Glomerular endothelial cell (primary cell): ENCODE measurements around the gene VPS37D. TPM values are rescaled to one million over a fixed set of nuclear protein-coding genes. Genes with fewer than 3 reads are reported as not detected.
"Not testable (repeated sequence)": the region's sequence is repeated elsewhere in the genome, so short reads cannot be mapped to it uniquely, and the experiment has no call there.

Source experiments
- DNase-seq: peaks from one replicate; pipeline ENCODE4 v3.0.0-alpha.2; 2011; ENCODE audit warnings: low read depth, low spot score; ENCODE audit errors: extremely low read depth
- total RNA-seq: library from RNA; depleted of rRNA; stranded (reverse); fragments of >200 nt; gene quantifications from 2 replicates; pipeline ENCODE4 v1.2.3, GENCODE V29; 2015

Gene VPS37D
- total RNA-seq, 1 donor from 2014 or later, result 2.8 TPM

GRCh38 chr7:73645643-73646174 is 21.9 kb upstream of the VPS37D start:
- DNase-seq, result no peak

DNA sequence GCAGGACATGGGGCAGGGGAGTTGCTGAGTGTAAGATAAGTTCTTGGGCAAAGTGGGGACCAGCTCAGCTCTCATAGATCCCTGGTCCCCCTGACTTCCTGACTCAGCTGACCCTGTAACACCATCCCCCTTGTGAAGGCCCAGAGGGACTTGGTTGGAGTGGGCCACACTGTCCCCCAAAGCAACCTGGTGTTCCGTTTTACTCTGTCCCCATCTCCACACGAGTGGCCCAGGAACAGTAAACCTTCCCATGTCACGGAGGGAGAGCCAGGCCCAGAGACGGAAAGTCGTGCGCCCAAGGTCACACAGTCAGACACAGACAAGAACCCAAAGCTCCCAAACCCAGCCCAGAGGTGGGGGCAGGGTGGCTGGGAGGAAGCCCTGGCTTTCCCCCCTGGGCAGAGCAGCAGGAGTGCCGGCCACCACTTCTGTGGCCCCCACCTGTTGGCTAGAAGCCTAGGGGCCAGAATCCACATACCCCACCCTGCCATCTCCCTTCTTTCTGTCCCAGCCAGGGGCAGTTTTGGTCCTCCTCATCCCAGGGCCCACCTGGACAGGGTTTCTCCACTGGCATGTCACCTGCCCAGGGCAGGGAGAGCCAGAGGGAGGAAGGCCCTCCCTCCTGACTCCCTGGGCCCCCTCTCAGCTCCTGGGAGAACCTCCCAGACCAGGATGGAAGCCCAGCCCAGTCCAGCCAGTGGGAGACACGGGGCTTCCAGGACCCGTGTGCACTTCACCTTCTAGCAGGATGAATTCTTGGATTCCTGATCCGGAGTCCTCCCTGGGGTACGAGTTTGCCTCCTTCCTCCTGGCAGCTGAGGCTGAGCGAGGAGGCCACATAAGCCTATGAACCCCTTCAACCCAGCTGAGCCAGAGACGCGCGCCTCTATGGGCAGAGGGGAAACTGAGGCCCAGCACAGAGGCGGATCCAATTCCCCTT is 20.6 kb upstream of the VPS37D start:
- no peak for DNase-seq

GRCh38 chr7:73647725-73648592 is 19.7 kb upstream of the VPS37D start:
- no peak for DNase-seq

DNA sequence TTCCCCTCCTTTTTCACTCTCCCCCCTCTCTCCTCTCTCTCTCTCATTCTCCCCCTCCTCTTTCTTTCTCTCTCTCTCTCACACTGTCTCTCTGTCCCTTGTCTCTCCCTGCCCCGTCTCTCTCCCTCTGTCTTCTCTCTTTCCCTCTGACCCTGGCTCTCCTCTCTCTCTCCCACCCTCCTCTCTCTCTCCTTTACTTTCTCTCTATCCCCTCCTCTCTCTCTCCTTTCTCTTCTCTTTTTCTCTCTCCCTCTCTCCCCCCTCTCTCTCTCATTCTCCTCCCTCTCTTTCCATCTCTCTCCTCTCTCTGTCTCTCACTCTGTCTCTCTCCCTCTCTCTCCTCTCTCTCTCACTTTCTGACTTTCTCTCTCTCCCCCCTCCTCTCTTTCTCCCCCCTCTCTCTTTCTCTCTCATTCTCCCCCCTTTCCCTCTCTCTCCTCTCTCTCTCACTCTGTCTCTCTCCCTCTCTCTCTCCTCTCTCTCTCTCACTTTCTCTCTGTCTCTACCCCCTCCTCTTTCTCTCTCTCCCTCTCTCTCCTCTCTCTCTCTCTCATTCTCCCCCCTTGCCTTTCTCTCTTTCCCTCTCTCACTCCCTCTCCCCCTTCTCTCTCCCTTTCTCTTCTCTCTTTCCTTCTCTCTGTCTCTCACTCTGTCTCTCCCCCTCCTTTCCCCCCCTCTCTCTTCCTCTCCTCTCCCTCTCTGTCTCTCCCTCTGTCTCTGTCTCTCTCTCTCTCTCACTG is 18.9 kb upstream of the VPS37D start:
- no peak for DNase-seq

GRCh38 chr7:73649576-73649975 is 18.1 kb upstream of the VPS37D start:
- no peak for DNase-seq

DNA sequence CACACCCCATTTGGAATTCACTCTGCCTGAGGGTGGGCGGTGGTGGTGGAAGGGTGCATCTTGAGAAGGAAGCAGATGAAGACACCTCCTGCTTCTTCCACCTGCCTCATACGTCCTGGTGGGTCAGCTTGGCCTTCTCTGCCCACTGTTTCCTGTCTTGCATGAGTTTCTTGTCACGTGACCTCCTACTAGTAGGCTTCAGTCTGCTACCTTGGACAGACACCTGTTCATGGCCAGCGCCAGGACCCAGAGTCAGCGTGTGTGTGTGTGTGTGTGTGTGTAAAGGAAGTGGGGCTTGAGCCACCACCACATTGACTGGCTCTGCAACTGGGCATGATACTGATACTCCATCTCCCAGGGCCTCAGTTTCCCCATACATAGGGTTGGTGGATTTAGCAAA is 17.1 kb upstream of the VPS37D start:
- DNase-seq, result no peak

DNA sequence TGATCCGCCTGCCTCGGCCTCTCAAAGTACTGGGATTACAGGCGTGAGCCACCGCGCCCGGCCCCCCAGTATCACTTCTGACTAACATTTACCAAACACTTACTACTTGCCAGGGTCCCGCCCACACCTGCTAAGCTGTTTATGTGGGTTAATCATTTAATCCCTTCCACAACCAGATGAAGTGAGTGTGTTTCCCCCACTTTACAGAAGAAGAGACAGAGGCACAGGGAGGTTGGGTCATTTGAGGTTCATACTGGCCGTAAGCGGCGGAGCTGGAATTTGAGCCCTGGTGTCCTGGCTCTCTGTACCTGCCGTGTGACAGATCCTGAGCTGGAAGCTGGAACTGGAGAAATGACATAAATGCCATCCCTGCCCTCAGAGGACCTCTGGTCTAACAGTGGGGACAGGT is 15.1 kb upstream of the VPS37D start:
- no peak for DNase-seq

GRCh38 chr7:73655309-73655708 is 12.3 kb upstream of the VPS37D start:
- not testable (repeated sequence) for DNase-seq

DNA sequence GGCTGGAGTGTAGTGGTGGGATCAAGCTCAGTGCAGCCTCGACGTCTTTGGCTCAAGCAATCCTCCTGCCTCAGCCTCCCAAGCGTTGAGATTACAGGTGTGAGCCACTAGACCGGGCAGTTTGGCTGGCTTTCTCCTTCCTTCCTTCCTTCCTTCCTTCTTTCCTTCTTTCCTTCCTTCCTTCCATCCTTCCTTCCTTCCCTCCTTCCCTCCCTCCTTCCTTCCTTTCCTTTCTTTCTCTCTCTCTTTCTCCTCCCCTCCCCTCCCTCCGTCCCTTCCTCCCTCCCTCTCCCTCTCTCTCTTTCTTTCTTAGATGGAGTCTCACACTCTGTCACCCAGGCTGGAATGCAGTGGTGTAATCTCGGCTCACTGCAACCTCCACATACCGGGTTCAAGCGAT is 7.6 kb upstream of the VPS37D start:
- DNase-seq, result no peak

DNA sequence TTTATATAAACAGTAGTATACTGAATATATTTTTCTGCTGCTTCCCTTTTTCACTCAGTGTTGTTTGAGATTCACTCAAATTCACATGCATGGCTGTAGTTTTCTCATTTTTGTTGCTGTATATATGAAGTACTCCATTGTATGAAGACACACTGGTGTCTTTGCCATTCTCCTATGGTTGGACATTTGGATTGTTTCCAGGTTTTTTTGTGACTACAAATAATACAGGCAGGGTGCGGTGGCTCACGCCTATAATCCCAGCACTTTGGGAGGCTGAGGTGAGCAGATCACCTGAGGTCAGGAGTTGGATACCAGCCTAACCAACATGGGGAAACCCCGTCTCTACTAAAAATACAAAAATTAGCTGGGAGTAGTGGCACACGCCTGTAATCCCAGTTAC is 7.0 kb upstream of the VPS37D start:
- not testable (repeated sequence) for DNase-seq

DNA sequence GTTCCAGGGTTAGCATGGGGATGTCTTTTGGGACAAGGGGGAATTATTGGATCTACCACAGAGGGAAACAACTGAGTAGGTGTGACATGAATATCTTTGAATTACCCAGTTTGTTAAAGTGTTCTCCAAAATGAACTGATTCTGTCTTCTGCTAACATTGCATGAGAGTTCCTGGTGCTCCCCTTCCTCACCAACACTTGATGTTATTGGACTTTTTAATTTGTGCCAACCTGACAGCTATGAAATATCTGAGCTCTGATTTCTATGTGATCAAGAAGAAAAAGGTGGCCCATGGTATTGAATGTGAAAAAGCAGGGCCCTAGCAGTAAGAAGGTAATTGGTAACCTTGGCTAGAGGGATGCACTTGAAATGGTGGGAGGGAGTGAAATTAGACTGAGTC is 4.6 kb upstream of the VPS37D start:
- DNase-seq, result no peak

DNA sequence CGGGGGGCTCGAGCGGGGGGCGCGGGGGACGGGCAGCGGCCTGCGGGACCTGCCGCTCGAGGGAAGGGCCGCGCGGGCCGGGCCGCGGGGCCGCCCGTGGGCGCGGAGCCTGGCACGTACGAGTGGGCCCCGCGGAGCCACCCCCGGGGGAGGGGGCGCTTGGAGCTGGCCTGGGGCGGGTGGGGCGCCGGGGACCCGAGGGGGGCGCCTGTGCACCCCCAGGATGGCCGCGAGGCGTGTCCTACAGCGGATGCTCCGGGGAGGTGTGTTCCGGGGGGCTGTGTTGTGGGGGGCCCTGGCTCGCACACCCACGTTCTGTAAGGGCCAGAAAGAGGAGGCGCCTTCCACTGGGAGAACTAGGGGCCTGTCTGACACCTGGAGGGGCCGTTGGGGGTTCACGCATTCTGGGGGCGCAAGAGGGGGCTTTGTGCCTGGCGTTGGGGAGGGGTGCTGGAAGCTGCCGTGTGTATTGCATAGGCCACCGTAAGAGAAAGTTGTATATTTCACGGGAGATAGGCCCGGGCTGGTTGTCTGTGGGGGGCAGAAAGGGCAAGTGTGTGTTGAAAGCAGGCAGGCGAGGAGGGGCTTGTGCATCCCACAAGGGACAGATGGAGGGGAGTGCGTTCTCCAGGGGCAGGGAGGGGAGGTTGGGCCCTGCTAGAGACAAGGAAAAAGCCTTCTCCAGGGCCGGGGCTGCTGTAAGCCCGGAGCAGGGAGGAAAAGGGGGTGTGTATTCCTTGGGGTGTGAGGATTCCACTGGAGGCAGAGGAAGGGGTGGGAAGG is 663 bp downstream of the VPS37D start:
- DNase-seq, result no peak

DNA sequence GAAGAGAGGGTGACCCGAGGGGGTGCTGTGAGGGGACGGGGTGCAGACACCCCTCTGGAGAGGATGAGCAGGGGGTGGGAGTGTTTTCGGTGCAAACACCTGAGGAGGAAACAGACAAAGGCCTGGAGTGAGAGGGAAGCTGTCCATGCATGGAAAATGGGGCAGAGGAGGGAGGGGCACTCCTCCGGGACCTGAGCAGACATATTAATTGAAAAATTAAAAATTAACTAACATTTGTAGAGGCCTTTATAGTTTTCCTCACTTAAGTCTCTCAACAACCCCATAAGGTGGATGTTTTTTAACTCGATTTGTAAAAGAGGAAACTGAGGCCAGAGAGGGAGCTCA is 1.2 kb downstream of the VPS37D start:
- no peak for DNase-seq

DNA sequence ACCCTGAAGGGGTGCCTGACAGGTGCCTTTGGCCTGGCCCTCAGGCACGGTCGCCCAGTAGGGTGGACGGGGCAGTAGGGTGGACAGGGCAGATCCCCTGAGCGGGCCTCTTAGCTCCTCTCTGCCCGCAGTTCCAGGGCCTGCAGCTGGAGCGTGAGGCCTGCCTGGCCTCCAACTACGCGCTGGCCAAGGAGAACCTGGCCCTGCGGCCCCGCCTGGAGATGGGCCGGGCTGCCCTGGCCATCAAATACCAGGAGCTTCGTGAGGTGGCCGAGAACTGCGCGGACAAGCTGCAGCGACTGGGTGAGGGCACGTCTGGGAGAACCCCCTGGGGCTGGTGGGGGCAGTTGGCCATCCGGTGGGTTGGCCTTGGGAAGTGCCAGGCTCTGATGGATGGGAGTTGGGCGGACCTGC is 1.7 kb downstream of the VPS37D start:
- no peak for DNase-seq

- DNase-seq, result no peak
These were observed 2.3 kb downstream of the VPS37D start for GRCh38 chr7:73669858-73670385.

DNA sequence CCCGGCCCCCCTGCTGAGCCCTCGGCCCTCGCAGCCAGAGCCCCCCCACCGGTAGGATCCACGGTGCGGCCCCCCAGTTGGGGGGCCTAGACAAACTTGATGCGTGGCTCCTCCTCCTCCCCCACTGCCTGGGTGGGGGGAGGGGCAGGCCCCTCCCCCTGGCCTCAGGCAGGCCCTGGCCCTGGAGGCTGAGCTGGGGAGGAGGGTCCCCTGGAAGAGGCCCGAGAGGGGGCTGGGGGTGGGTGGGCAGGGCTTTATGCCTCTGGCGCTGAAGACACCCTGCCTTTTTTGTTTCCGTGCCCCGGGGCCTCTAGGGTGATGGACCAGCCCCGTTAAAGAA is 3.7 kb downstream of the VPS37D start:
- DNase-seq, result no peak

- DNase-seq, result no peak
These were observed 4.3 kb downstream of the VPS37D start for GRCh38 chr7:73671857-73672445.

DNA sequence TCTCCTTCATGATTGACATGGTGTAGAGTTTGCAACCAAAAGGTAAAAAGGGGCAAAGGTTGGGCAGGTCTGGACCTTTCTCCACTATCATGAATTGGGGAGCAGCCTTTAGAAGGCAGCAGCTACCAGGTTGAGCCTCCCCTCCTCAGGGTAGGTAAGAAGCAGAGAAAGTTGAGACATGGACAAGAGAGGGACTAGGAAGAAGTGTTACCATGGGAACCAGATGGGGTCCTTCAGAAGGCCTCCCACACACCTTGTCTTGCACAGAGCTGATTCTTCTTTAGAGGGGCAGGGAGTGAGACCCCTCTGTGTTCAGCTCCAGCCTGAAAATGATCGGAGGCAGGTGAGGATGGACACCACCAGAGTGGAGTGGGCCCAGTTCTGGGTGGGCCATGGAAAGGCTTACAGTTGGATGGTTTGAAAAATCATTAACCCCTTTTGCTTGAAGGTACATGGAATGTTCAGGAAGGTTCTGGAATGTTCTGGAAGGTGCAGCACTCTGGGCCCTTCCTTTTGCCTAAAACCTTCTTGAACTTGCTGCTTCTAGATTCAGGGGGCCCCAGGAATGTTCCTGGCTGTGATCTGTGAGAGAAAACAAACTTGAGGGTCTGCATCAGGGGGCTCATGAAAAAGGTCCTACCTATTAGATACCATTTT is 7.0 kb downstream of the VPS37D start:
- no peak for DNase-seq

- DNase-seq, result not testable (repeated sequence)
These were observed 8.4 kb downstream of the VPS37D start for GRCh38 chr7:73676062-73676461.
